ENCODE data around the gene MND1. TPM values are rescaled to one million over a fixed set of nuclear protein-coding genes. Genes with fewer than 3 reads are reported as not detected.
A peak's percentile ranks its signal among the peaks of the same experiment; 100 is the strongest.

The MND1 gene
- total and polyA plus RNA-seq, 12 donors = 0.36 to 9.5 (median 0.53) TPM; not detected in 3

DNA sequence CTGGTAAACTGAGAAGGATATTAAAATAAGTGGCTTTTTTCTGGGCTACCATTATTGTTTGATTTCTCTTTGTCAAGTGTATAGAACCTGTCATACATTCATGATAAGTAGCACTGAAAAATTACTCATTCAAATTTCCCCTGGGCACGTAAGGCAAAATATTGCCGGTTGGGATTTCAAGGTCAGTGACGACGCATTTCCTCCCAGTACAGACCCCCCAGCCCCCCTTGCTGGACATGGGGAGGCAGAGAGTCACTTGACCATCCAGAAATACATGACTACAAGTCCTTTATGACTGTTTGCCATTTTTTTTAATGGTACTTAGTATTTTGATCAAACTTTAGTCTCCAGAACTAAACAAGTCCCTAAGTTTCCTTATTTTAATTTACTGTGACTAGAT is 6.8 kb upstream of the MND1 start:
- peak; percentile 25 to 69 (median 41) for DNase-seq
- intact Hi-C loops (cut with DNase I) = no loop called here
- Histone ChIP-seq H3K9me3 (replicated peaks in 1 of 3) (no peaks in the 10 kb centered on the region), H3K4me3 (no peak overlapping the region), H3K36me3 (replicated peaks in 1 of 2) (peaks cover 0 to 4% of the 10 kb centered on the region in 2 donors), H3K27me3 (no peaks in the 10 kb centered on the region), H3K27ac (no peak overlapping the region), H3K4me1 (replicated peaks in 1 of 2) (peaks cover 0 to 5% of the 10 kb centered on the region in 2 donors)
- TF ChIP-seq, protein P1, sequence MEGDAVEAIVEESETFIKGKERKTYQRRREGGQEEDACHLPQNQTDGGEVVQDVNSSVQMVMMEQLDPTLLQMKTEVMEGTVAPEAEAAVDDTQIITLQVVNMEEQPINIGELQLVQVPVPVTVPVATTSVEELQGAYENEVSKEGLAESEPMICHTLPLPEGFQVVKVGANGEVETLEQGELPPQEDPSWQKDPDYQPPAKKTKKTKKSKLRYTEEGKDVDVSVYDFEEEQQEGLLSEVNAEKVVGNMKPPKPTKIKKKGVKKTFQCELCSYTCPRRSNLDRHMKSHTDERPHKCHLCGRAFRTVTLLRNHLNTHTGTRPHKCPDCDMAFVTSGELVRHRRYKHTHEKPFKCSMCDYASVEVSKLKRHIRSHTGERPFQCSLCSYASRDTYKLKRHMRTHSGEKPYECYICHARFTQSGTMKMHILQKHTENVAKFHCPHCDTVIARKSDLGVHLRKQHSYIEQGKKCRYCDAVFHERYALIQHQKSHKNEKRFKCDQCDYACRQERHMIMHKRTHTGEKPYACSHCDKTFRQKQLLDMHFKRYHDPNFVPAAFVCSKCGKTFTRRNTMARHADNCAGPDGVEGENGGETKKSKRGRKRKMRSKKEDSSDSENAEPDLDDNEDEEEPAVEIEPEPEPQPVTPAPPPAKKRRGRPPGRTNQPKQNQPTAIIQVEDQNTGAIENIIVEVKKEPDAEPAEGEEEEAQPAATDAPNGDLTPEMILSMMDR (IDR thresholded peaks at IDR 0.05) = no peak
- no peak for TF ChIP-seq POLR2A (IDR thresholded peaks at IDR 0.05)
- 29 to 48% (median 37%) methylated on average over 4 of the region's 4 CpGs for WGBS, 4 donors

DNA sequence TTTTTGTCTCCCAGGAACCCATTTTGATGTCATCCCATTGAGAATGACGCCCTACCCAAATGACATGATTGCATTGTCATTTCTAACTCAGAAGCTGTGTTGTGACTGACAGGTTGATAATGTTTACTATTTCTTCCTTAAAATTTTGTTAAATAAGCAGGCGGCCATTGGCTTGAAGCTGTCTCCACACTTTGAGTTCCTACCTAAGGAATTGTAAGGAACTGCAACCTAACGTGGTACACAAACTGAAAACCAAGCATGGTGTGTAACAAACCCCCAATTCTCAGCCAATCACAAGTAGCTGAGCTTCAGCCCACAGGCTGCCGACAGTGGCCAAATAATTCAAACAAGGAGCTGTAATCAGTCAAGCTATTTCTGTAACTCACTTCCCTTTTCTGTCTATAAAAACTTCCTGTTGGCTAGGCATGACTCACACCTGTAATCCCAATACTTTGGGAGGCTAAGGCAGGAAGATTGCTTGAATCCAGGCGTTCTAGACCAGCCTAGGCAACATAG is 2.9 kb upstream of the MND1 start:
- no peak for TF ChIP-seq POLR2A (IDR thresholded peaks at IDR 0.05)
- TF ChIP-seq, protein P1 (IDR thresholded peaks at IDR 0.05) = no peak
- Histone ChIP-seq H3K36me3 (replicated peaks in 1 of 2) (peaks cover 0 to 4% of the 10 kb centered on the region in 2 donors), H3K4me1 (replicated peaks in 1 of 2) (peaks cover 0 to 18% of the 10 kb centered on the region in 2 donors), H3K27ac (no peak overlapping the region), H3K9me3 (replicated peaks in 1 of 3) (no peaks in the 10 kb centered on the region), H3K27me3 (no peaks in the 10 kb centered on the region), H3K4me3 (no peak overlapping the region)
- intact Hi-C loops (cut with DNase I) = loop anchor here (5.0 to 10.0 kb wide), 2 partner anchors 93 to 236 kb away; no protein-coding TSS in a partner anchor
- WGBS, 4 donors = 41 to 58% (median 53%) methylated on average over 5 of the region's 5 CpGs
- no peak for DNase-seq

DNA sequence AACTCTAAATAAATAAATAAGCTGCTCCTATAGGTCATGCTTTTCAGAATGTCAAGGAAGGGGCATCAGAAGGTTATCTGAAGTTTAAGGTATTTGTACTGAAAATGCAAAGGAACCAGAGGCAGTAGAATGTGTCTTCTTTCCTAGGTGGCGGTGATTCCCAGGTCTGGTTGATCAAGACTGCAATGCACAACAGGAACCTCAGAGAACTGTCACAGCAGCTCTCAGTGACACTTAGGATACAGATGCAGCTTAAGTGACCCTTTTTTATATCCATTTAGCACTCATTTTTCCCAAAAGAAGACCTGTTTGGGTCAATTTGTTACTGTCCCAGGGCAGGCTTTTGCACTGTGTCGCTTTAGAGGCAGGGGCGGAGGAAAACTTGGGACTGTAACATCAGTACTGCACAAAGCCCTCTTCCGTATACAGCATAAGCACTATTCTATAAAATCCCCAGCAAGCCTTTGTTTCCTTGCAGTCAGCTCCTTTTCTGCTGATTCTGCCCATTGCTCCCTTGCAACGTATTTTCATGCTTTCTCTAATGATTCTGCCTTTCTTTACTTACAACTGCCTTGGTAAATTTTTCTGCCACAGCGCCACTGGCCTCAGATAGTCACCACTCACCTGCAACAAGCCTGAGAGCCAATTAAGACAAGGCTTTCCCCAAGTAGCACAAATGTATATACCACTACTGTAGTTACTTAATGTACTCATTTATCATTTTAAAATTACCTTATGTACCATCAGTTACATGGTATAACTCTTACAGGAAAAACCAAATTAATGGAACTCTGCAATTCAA is 1.5 kb upstream of the MND1 start:
- DNase-seq = no peak
- TF ChIP-seq POLR2A (IDR thresholded peaks at IDR 0.05) = no peak
- TF ChIP-seq, protein P1 (IDR thresholded peaks at IDR 0.05) = no peak
- Histone ChIP-seq H3K4me1 (replicated peaks in 1 of 2) (peaks cover 0 to 14% of the 10 kb centered on the region in 2 donors), H3K36me3 (replicated peaks in 1 of 2) (peaks cover 0 to 4% of the 10 kb centered on the region in 2 donors), H3K4me3 (no peak overlapping the region), H3K27me3 (no peaks in the 10 kb centered on the region), H3K27ac (no peak overlapping the region), H3K9me3 (replicated peaks in 1 of 3) (no peaks in the 10 kb centered on the region)
- WGBS, 4 donors = 88 to 96% (median 95%) methylated on average over 6 of the region's 6 CpGs
- intact Hi-C loops (cut with DNase I) = loop anchor here (5.0 to 10.0 kb wide), 2 partner anchors 92 to 234 kb away; no protein-coding TSS in a partner anchor
